NCI-H748 treated with DMSO at 0.1 percent for 48 hours (cell line): ENCODE measurements around the gene TRMT10A.
"Not testable (repeated sequence)": the region's sequence is repeated elsewhere in the genome, so short reads cannot be mapped to it uniquely, and the experiment has no call there.

ENCODE experiments used
- DNase-seq: peaks from one replicate; lab custom pipeline; 2025; lab: John Stamatoyannopoulos, UW

The TRMT10A gene

DNA sequence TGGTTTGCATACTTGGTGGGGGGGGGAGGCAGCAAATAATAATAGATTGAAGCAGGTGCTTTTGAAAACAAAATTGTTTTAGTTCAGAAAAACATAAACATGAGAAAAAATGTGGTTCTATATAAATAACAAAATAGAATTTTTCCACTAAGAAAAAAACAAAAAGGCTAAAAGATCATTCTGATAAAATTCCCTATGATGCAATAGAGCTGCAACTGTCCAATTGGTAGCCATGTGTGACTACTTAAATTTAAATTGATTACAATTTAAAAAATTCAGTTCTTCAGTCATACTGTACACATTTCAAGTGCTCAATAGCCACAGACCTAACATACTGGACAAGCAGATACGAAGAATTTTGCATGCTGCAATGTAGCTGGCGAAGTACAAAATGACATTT, 11.0 kb downstream of the TRMT10A start:
- no peak for DNase-seq

DNA sequence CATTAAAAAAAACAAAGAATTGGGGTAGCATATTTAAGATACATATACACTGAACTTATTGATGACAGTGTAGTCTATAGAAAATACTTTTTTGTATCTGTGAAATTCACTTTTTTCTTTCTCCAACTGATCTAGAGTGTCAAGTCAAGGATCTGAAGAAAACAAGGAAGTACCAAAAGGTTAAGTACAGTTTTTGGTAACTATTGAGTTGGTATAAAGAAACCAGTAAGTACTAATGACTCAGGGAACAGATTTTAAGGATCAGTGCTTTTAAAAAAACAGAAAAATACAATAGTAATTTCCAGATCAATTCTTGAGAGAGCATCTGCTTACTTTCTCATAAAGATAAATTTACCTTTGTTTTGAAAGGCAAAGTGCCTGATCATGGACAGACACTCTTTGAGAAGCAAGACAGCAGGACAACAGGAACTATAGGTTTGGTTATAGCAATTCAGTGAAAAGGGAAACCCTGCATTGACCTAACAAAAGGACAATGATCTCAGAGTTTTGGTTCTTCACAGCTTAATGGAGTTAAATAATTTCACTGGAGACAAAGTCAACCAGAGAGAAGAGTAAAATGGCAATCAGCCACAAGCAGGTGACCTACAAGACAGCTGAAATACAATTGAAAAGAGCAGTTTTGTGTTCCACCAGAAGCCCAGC, 23.4 kb downstream of the TRMT10A start:
- no peak for DNase-seq

DNA sequence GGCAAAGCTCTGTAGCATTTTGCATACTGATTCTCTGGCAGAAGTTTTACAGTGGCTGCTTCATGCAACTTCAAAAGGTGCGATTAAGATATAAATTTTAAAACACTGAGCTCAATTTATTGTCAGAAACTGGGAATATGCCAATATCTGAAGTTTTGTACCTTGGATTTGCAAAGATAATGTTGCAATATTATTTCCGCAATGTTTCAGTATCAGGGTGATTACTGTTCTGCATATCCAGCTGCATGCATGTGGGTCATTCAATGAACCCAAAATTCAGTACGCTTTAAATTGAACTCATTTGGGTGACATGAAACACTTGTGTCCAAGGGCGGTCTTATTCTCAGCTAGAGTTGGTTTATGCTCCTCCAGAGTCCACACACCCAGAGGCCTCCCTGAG, 26.2 kb downstream of the TRMT10A start:
- no peak for DNase-seq

DNA sequence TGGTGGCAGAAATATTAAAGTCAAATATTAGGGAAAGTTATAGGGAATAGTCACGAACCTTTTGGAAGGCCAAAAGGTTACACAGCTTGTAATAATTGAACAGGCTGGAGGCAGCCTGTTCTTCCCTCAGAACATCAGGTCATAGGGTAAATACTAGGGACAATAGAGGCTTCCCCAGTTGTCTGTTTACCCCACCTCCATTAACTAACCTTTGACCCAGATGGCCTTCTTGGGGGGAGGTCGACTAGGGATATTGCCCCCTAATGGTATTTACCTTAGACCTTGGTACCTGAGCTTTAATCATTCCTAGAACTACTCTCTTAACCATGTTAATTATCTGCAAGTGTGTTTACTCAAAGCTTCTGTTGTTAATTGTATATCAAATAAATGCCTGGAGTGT, 27.0 kb downstream of the TRMT10A start:
- DNase-seq: peak; percentile 66

DNA sequence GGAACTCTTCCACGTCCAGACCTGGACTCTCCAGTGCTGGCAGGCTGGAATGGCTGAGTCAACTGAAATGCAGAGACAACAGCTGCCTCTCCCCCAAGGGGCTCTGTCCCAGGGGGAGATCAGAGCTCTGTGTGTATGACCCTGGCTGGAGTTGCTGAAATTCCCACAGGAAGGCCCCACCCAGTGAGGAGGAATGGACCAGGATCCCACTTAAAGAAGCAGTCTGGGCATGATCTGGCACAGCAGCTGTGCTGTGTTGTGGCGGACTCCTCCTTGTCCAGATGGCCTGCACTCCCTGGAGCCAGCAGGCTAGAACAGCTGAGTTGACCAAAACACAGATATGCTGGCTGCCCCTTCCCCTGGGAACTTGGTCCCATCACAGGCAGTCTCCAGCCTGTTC, 27.6 kb downstream of the TRMT10A start:
- DNase-seq: no peak

DNA sequence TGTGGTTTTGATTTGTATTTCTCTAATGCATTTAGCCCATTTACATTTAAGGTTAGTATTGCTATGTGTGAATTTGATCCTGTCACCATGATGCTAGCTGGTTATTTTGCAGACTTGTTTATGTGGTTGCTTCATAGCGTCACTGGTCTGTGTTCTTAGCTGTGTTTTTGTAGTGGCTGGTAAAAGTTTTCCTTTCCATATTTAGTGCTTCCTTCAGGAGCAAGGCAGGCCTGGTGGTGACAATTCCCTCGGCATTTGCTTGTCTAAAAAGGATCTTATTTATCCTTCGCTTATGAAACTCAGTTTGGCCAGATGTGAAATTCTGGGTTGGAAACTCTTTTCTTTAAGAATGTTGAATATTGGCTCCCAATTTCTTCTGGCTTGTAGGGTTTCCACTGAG, 29.1 kb downstream of the TRMT10A start:
- DNase-seq: not testable (repeated sequence)

DNA sequence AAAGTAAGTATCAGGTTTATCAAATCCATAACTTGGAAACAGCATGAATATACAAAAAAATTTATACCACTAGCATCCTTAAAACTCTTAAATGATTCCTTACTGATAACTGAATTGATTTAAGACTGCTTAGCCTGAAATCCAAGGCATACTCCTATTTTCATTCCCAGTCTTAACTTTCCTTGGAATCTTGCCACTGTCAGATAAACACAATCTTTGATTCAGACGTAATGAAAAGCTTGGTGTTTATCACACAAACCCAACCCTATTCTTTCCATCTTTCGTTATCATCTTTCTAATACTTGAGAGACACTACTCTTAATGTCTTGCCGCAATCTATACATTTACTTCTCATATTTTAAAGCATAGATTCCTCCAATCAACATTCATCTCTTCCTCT, 33.9 kb downstream of the TRMT10A start:
- no peak for DNase-seq

DNA sequence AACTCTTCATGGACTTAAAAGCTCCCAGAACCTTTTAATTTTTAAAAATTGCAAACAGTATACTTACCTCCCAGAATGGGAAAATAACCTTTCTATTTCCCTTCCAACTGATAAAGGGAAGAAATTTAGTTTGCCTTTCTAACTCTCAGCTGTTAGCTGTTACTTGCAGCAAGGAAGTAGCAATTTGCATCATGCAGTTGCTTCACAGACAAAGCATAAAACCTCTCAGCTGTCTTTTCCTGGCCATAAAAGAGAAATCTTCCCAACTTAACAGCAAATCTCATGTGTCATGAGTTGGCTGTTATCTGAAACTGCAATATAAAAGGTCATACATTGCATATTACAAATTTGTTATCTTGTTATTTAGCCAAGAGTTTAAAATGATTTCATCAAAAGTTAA, 34.6 kb downstream of the TRMT10A start:
- no peak for DNase-seq

DNA sequence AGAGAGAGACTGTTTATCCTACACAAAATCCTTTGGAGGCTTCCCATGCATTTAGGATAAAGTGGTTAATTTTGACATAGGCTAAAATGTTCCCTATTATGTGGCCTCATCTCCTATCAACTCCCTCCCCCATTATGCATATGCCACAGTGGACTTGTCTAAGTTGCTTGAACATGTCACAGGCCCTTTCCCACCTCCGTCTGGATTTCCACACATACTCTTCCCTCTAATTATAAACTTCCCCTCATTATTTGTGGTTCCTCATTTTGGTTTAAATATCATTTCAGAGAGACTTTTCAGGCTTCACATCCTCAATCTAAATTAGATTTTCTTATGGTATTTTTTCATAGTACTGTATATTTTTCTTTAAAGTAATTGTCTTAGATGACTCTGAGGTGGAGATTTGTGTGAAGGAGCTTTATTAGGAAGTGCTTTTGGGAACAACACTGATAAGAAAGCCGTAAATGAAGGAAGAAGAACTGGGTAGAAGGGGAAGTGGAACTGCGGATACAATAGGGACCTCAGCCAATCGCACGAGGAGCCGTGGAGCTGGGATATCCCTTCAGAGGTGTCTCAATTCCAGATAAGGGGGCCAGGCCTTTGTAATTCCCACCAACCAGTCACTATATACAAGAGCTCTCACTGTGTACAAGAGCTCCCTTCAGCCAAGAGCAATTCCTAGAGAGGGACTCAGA, 45.1 kb downstream of the TRMT10A start:
- no peak for DNase-seq

DNA sequence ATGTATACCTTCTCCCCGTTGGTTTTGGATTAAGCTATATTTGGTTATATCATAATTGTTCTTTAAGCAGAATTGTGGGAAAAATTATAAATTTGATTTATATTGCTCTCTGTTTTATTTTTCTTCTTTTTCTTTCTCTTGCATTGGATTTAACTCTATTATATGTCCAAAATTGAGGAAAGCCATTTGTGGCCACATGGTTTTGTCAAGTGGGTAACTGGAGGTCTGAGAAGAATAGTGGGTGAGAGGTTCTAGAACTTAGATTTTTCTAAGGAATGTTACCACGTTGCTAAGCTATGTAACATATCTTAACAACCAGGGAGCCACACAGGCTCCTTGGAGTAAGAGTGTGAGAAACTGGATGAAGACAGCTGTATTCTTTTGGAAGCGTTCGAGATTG, 53.1 kb downstream of the TRMT10A start, which contains the start of gene C4orf17:
Gene C4orf17, plus strand, starts transcription at position 301 of the 400 bp plus-strand sequence. CDS start 2,061 bp downstream, outside the sequence.
- DNase-seq: no peak

DNA sequence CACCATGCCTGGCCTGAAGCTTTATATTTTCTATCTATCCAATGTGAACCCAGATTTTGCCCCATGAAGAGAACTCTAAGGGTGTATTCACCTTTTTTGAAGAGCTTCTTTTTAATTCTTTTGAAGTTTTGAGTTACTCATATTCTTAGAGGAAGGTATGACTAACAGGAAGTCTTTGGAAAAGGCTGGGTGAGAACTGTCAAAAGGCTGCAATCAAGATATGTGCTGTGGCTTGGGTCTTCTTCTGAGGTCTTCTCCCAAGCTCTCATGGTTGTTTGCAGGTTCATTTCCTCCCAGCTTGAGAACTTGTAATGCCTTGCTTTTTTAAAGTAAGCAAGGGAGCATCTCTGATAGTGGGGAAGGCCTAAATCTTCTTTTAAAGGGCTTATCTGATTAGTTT, 56.1 kb downstream of the TRMT10A start:
- DNase-seq: no peak

DNA sequence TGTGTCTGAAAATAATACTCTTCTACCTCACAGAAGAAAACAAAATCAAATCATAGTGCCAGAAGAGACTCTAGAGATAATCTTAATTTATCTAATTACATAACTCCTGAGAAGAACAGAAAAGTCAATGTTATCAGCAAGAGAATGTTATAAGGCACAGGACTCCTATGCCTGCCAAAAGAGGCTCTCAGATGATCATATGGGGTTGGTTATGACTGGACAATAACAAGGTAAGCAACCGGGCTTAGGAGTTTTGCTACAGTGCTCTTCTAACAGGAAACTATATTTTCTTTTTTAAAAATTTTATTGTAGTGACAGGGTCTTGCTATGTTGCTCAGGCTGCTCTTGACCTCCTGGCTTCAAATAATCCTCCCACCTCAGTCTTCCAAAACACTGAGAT, 56.5 kb downstream of the TRMT10A start:
- DNase-seq: no peak

DNA sequence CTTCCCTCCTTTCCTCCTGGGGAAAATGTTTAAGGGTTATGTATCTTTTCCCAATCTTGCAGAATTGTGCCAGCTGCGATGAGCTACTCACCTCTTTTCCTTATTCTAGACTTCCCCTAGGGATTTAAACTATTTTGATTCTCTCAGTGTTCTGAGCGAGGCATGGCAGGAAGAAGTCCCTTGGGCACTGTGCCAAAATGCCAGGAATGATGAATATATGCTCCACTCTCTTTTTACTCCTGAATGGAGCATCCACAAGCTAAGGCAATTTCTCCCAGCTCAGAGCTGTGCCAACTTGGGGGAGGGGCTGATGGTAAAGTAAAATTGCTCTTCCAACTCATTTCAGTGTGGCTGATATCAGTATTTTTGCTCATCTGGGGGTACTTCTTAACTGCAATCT, 57.1 kb downstream of the TRMT10A start:
- no peak for DNase-seq

DNA sequence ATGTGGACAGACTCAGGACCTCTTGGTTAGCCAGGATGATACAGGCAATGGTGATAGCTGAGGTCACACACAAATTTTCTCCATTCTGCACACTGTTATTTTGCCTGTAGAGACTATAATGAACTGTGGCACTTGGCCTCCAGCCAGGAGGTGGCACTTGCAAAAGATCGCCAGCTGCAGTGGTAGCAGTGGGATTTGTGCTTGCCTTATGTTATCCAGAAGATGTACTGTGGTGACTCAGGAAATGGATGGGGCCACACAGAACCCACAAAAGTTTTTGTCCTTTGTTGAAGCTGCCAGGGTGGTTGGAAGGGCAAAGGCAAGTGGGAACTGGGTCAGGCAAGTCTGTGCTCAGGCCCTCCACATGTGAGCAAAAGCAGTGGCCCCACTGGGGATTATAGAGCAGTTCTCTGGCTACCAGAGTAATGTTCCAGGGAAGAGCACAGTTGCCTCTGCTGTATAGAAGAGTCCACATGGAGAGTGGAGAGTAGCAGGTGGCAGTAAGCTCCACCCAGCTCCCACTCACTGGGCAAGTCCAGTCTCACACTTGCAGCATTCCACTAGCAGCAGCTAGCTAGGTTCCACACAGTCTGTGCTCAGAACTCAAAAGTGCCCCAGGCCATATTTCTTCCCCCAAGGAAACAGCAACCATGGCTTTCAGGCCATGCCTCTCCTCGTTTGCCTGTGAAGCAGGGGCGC, 58.9 kb downstream of the TRMT10A start:
- no peak for DNase-seq
